22Rv1 (cell line): Measurements from ENCODE around the gene SCGB2B2.
A peak's percentile ranks its signal among the peaks of the same experiment; 100 is the strongest.

ENCODE experiments used
- H3K27ac ChIP-seq: fragments of 450-650 bp; 2 replicates; pipeline ENCODE4 v1.5.1; 2017
- CTCF ChIP-seq: fragments of 450-650 bp; IDR thresholded peaks from 2 replicates; pipeline ENCODE4 v1.5.1; 2017; ENCODE audit warnings: mild to moderate bottlenecking
- ZFX ChIP-seq: fragments of 450-650 bp; IDR thresholded peaks from 2 replicates; pipeline ENCODE4 v1.6.1; 2017; ENCODE audit warnings: antibody characterized with exemption, borderline replicate concordance

Gene SCGB2B2

DNA sequence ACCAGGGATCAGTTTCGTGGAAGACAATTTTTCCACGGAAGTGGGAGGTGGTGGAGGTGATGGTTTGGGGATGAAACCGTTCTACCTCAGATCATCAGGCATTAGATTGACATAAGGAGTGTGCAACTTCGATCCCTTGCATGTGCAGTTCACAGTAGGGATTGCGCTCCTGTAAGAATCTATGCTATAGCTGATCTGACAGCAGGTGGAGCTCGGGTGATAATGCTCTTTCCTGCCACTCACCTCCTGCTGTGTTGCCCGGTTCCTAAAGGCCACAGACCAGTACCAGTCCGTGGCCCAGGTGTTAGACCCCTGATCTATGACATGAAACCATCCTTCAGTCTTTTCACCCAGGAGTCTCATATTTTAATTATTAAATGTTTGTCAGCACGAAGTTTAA is 4.5 kb upstream of the SCGB2B2 start:
- no peak overlapping the region for H3K27ac ChIP-seq
- TF ChIP-seq ZFX (no peak), CTCF (no peak)

DNA sequence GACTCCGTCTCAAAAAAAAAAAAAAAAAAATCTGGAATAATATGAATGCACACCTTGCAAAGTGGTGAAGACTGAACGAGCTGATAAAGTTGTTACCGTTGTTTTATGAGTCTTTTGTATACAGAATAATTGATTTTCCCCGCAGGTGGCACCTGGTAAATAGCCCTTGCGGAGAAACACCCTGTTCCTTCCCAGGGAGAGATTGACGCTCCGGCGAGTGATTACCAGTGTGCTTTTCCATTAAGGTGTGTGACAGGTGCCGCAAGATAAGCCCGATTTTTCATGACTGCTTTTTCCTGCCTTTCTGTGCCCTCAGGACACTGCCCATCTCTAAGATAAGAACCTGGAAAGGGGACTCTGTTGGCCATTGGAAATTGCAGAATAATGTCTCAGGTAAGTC is 1.5 kb upstream of the SCGB2B2 start:
- no peak overlapping the region for H3K27ac ChIP-seq

GRCh38 chr19:34678085-34678412 is 1.1 kb upstream of the SCGB2B2 start:
- peak overlapping the region; percentile 84 for H3K27ac ChIP-seq

More for the DNA sequence above, 1.5 kb upstream of the SCGB2B2 start:
- no peak for TF ChIP-seq CTCF
- TF ChIP-seq ZFX: no peak

GRCh38 chr19:34677386-34678084 is 576 bp upstream of the SCGB2B2 start, which contains the start of gene ZNF302:
Gene ZNF302 (plus strand): TSS chr19:34677678. CDS start chr19:34678805, 1,127 bp downstream.
- H3K27ac ChIP-seq: peak within 1 kb of the TSS; percentile 84

More at GRCh38 chr19:34678085-34678412, 1.1 kb upstream of the SCGB2B2 start:
- TF ChIP-seq CTCF (no peak), ZFX (no peak)

DNA sequence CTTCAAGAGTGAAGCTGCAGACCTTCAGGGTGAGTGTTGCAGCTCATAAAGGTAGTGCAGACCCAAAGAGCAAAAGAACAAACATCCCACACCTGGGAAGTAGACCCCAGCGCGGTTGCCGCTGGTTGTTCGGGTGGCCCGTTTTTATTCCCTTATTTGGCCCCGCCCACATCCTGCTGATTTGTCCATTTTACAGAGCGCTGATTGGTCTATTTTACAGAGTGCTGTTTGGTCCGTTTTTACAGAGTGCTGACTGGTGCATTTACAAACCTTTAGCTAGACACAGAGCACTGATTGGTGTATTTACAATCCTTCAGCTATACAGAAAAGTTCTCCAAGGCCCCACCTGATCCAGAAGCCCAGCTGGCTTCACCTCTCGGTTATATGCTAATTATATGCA is 1.0 kb downstream of the SCGB2B2 start:
- H3K27ac ChIP-seq: no peak overlapping the region
- TF ChIP-seq CTCF (no peak), ZFX (no peak)

More at GRCh38 chr19:34677386-34678084, 576 bp upstream of the SCGB2B2 start, which contains the start of gene ZNF302:
- TF ChIP-seq ZFX (no peak), CTCF (no peak)

GRCh38 chr19:34675250-34675649 is 1.7 kb downstream of the SCGB2B2 start:
- TF ChIP-seq CTCF (no peak), ZFX (no peak)
- H3K27ac ChIP-seq: no peak overlapping the region

GRCh38 chr19:34673590-34673989 is 3.4 kb downstream of the SCGB2B2 start:
- TF ChIP-seq ZFX (no peak), CTCF (no peak)
- H3K27ac ChIP-seq: no peak overlapping the region
